Neural progenitor cell (in vitro differentiated cells): ENCODE measurements around the gene SLFN12L.

ENCODE experiments used
- EZH2 ChIP-seq: fragments of 200-600 bp; sonication (generic); IDR thresholded peaks from 2 replicates; pipeline ENCODE4 v1.6.1; 2017; ENCODE audit warnings: antibody characterized with exemption, mild to moderate bottlenecking, moderate library complexity
- TF ChIP-seq, protein P1 (sequence below): fragments of 200-600 bp; sonication (generic); IDR thresholded peaks from 2 replicates; pipeline ENCODE4 v1.5.1; 2017; ENCODE audit warnings: antibody characterized with exemption, mild to moderate bottlenecking

DNA sequence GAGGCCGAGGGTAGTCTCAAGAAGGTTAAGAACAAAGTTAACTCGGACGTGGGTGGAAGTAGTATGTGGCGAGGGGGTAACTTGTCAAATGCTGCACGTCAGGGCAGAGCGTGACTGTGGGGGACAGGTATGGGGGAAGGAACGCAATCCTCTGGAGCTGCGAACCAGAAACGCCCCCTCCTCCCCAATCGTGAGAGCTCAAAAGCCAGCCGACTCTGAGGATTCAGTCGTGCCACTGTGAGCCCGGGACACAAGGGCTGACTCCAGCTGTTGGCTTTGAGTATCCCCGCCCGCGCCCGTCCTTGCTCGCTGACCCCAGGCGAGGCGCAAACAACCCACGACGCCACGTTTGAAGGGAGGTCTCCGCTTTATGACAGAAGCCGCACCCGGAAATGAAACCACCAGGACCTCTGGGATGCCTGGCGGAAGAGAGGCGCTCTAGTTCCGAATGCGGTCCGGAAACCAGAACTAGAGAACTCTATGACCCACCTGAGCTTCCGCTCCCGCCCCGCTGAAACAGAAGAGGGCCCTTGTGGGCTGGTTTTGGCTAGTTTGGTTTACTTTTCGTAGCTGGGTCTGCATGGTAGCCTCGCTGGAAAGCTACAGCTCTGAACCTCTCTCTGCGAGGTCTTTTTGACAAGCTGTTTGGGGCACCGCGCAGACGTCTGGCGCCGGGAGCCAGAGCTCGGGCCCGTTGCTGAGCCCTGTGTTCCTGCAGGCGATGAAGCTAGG, 40.9 kb upstream of the SLFN12L start, which contains the start of gene PEX12:
- TF ChIP-seq, protein P1, sequence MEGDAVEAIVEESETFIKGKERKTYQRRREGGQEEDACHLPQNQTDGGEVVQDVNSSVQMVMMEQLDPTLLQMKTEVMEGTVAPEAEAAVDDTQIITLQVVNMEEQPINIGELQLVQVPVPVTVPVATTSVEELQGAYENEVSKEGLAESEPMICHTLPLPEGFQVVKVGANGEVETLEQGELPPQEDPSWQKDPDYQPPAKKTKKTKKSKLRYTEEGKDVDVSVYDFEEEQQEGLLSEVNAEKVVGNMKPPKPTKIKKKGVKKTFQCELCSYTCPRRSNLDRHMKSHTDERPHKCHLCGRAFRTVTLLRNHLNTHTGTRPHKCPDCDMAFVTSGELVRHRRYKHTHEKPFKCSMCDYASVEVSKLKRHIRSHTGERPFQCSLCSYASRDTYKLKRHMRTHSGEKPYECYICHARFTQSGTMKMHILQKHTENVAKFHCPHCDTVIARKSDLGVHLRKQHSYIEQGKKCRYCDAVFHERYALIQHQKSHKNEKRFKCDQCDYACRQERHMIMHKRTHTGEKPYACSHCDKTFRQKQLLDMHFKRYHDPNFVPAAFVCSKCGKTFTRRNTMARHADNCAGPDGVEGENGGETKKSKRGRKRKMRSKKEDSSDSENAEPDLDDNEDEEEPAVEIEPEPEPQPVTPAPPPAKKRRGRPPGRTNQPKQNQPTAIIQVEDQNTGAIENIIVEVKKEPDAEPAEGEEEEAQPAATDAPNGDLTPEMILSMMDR: no peak
- peak; percentile 29 for TF ChIP-seq EZH2
